GM12892 (cell line): ENCODE measurements around the gene SPATA31D3.

ENCODE experiments used
- POLR2A ChIP-seq: IDR thresholded peaks from 2 replicates; pipeline ENCODE4 v1.6.1; 2011; ENCODE audit warnings: low read depth, low read length, control low read depth
- POLR2AphosphoS5 ChIP-seq: IDR thresholded peaks from 2 replicates; pipeline ENCODE4 v1.6.1; 2011; ENCODE audit warnings: low read depth, low read length, control low read depth
- TAF1 ChIP-seq: IDR thresholded peaks from 2 replicates; pipeline ENCODE4 v1.6.1; 2011; ENCODE audit warnings: low read depth, mild to moderate bottlenecking, control low read depth, low read length, borderline replicate concordance

DNA sequence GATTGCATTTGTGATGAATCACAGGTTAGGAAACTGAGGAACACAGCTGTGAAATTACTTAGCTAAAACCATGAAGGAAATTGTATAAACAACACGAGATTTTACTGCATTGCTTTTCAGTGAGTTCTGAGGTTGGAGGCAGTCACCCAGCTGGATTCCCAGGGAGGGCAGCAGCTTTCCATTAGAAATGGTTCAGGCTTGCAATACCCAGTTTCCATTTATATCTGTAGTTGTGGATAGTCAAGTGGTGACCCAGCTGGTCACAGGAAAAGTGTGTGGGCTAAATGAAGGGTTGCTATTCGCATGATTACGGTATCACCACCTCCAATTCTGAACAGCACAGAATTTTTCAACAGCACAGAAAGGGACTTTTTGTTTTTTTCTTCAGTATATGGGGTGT lies 49.4 kb upstream of the SPATA31D3 start:
- TF ChIP-seq TAF1 (no peak), POLR2A (no peak), POLR2AphosphoS5 (no peak)
